GM12891 (cell line): ENCODE measurements around the gene PPP2CA.

Experiments used
- POLR2A ChIP-seq: IDR thresholded peaks from 2 replicates; pipeline ENCODE4 v1.6.1; 2011; ENCODE audit warnings: low read depth, low read length, control low read depth
- POLR2AphosphoS5 ChIP-seq: IDR thresholded peaks from 2 replicates; pipeline ENCODE4 v1.6.1; 2011; ENCODE audit warnings: low read depth, low read length, control low read depth
- SPI1 ChIP-seq: IDR thresholded peaks from 2 replicates; pipeline ENCODE4 v1.6.1; 2011; ENCODE audit warnings: low read depth, low read length, control low read depth

DNA sequence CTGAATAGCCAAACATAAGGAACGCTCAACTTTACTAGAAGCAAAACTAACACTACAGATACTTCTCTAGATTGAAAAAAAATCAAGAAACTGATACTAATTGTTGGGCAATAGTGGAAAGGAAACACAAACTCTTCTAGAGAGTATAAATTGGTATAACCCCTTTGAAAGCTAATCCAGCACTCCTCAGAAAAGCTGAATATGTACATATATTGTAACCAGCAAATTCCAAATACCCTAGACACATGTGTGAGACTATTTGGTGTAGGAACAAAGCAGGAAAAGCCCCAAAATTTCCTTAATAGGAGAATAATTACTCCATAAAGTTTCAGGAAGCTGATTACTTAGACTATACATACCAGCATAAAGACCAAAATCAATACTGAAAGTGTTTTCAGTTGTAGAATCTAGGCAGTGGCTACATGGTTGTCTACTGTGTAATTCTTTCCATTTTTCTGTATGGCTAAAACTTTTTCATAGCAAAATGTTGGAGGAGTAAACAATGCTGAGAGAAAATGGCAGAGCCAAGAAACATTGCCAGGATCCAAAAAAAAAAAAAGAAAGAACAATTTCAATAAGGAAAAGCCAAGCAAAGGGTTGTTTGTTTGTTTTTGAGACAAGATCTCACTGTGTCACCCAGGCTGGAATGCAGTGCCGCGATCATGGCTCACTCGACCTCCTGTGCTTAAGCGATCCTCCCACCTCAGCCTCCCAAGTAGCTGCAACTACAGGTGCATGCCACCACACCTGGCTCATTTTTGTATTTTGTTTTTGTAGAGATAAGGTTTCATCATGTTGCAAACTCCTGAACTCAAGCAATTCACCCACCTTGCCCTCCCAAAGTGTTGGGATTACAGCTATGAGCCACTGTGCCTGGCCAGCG lies 64.1 kb downstream of the PPP2CA start:
- TF ChIP-seq POLR2AphosphoS5 (no peak), SPI1 (no peak), POLR2A (no peak)
